GM12878 (cell line): ENCODE data around the gene NMNAT1. TPM values are rescaled to one million over a fixed set of nuclear protein-coding genes. Genes with fewer than 3 reads are reported as not detected.

ENCODE experiments used
- ATAC-seq: fragments of 200-7000 bp; cut with Tn5 transposase; 3 replicates; pipeline ENCODE4 v1.9.1; 2020; ENCODE audit warnings: mild to moderate bottlenecking, moderate library complexity
- BruUV-seq: library from RNA; stranded (reverse); fragments of 400-500 nt; replicated peaks from 2 replicates; lab custom pipeline; 2021; lab: Mats Ljungman, UMichigan
- CTCF ChIA-PET: fragments of 300-600 bp; sonication (Branson Sonifier 250); formaldehyde crosslinking; extraction: SDS; loops from one replicate; lab custom pipeline; 2021; ENCODE audit warnings: inconsistent platforms; lab: Yijun Ruan, JAX
- POLR2A ChIA-PET: fragments of 350-600 bp; formaldehyde crosslinking; extraction: SDS; loops from one replicate; lab custom pipeline; 2021; ENCODE audit warnings: inconsistent platforms; lab: Charles Lee
- RAD21 ChIA-PET: fragments of 300-600 bp; sonication (Branson Sonifier 250); formaldehyde crosslinking; loops from one replicate; lab custom pipeline; 2023; ENCODE audit warnings: antibody characterized with exemption; ENCODE audit not compliant: unreplicated experiment; lab: Charles Lee
- SMC1A ChIA-PET: fragments of 300-600 bp; sonication (Branson Sonifier 250); formaldehyde crosslinking; loops from one replicate; lab custom pipeline; 2023; ENCODE audit not compliant: unreplicated experiment, uncharacterized antibody; lab: Charles Lee
- DNase-seq: peaks from one replicate; pipeline ENCODE4 v3.0.0-alpha.2; 2011; ENCODE audit warnings: low read depth, low spot score
- FAIRE-seq: peaks from 3 replicates; lab custom pipeline; 2011; peaks lifted over from hg19 to GRCh38; lab: Jason Lieb, UNC
- H2AFZ ChIP-seq: 2 replicates; pipeline ENCODE4 v1.6.0; 2011; ENCODE audit warnings: low read depth, low read length, control low read depth; ENCODE audit not compliant: control insufficient read depth
- H3K27ac ChIP-seq: 2 replicates; pipeline ENCODE4 v1.5.1; 2011; ENCODE audit warnings: control low read depth; ENCODE audit not compliant: control insufficient read depth, insufficient read depth
- H3K27me3 ChIP-seq, 2 experiments: replicated peaks in 1 of 2; 2 replicates each; pipeline versions ENCODE4 v1.6.0 to v1.6.1; 2011; ENCODE audit warnings: low read length in 1 of 2; ENCODE audit not compliant: control insufficient read depth in 2 of 2, insufficient read depth in 2 of 2
- H3K36me3 ChIP-seq, 2 experiments: 2 replicates each; pipeline ENCODE4 v1.5.1; 2011; ENCODE audit warnings: low read length in 1 of 2; ENCODE audit not compliant: control insufficient read depth in 2 of 2, insufficient read depth in 2 of 2
- H3K4me1 ChIP-seq: 2 replicates; pipeline ENCODE4 v1.6.1; 2011; ENCODE audit warnings: mild to moderate bottlenecking, low read length, moderate library complexity, mixed read lengths; ENCODE audit not compliant: control insufficient read depth, insufficient read depth
- H3K4me2 ChIP-seq: 2 replicates; pipeline ENCODE4 v1.6.0; 2011; ENCODE audit warnings: control low read depth; ENCODE audit not compliant: control insufficient read depth, insufficient read depth
- H3K4me3 ChIP-seq: fragments of 200-600 bp; sonication (generic); 2 replicates; pipeline ENCODE4 v1.5.1; 2016
- H3K79me2 ChIP-seq: 2 replicates; pipeline ENCODE4 v1.6.0; 2011; ENCODE audit warnings: low read length; ENCODE audit not compliant: control insufficient read depth, insufficient read depth
- H3K9ac ChIP-seq: 2 replicates; pipeline ENCODE4 v1.8.0; 2011; ENCODE audit warnings: low read length, control low read depth, mixed read lengths; ENCODE audit not compliant: control insufficient read depth, insufficient read depth
- H3K9me3 ChIP-seq: replicated peaks from 3 replicates; pipeline ENCODE4 v1.5.1; 2011; ENCODE audit warnings: mild to moderate bottlenecking, low read length; ENCODE audit not compliant: control insufficient read depth, insufficient read depth
- H4K20me1 ChIP-seq: 2 replicates; pipeline ENCODE4 v1.6.0; 2011; ENCODE audit not compliant: control insufficient read depth, insufficient read depth
- BCLAF1 ChIP-seq: fragments of 450-650 bp; IDR thresholded peaks from 2 replicates; pipeline ENCODE4 v1.6.1; 2017; ENCODE audit warnings: antibody characterized with exemption, mild to moderate bottlenecking, moderate library complexity
- BMI1 ChIP-seq: fragments of 450-650 bp; IDR thresholded peaks from 2 replicates; pipeline ENCODE4 v1.6.1; 2016; ENCODE audit warnings: mild to moderate bottlenecking, moderate library complexity, borderline replicate concordance
- CHD2 ChIP-seq: IDR thresholded peaks from 2 replicates; pipeline ENCODE4 v1.6.1; 2011; ENCODE audit warnings: low read depth, low read length, improper control_type of control experiment, borderline replicate concordance
- CHD4 ChIP-seq: fragments of 200-600 bp; sonication (generic); IDR thresholded peaks from 2 replicates; pipeline ENCODE4 v1.6.1; 2016; ENCODE audit warnings: mild to moderate bottlenecking
- ESRRA ChIP-seq: IDR thresholded peaks from 2 replicates; pipeline ENCODE4 v1.6.1; 2012; ENCODE audit warnings: mild to moderate bottlenecking, low read length, improper control_type of control experiment
- ETV6 ChIP-seq, 2 experiments: fragments of 450-650 bp in 1 of 2; IDR thresholded peaks in 1 of 2; conservative IDR thresholded peaks in 1 of 2; 2 replicates each; pipeline ENCODE4 v1.6.1; 2014; ENCODE audit warnings: antibody characterized with exemption in 1 of 2, borderline replicate concordance in 1 of 2, low read depth in 1 of 2, mild to moderate bottlenecking in 1 of 2, moderate library complexity in 1 of 2
- HDGF ChIP-seq: fragments of 450-650 bp; IDR thresholded peaks from 2 replicates; pipeline ENCODE4 v1.6.1; 2016; ENCODE audit warnings: antibody characterized with exemption
- IKZF2 ChIP-seq, 2 experiments: fragments of 450-650 bp; IDR thresholded peaks; 2 replicates each; pipeline ENCODE4 v1.6.1; 2017; ENCODE audit warnings: mild to moderate bottlenecking in 2 of 2, moderate library complexity in 2 of 2
- KAT2A ChIP-seq: conservative IDR thresholded peaks from 2 replicates; pipeline ENCODE4 v1.6.1; 2011; ENCODE audit warnings: low read depth, low read length; ENCODE audit not compliant: control insufficient read depth
- KLF5 ChIP-seq: fragments of 450-650 bp; IDR thresholded peaks from 2 replicates; pipeline ENCODE4 v1.6.1; 2014; ENCODE audit warnings: mild to moderate bottlenecking; ENCODE audit not compliant: partially characterized antibody
- LARP7 ChIP-seq: fragments of 450-650 bp; IDR thresholded peaks from 2 replicates; pipeline ENCODE4 v1.6.1; 2017; ENCODE audit warnings: mild to moderate bottlenecking
- MYB ChIP-seq: fragments of 150-350 bp; IDR thresholded peaks from 2 replicates; pipeline ENCODE4 v1.6.1; 2014; ENCODE audit warnings: mild to moderate bottlenecking, low read depth, low read length, borderline replicate concordance
- PAX5 ChIP-seq: IDR thresholded peaks from 2 replicates; pipeline ENCODE4 v1.6.1; 2011; ENCODE audit warnings: low read depth, low read length, borderline replicate concordance
- RAD51 ChIP-seq: fragments of 450-650 bp; IDR thresholded peaks from 2 replicates; pipeline ENCODE4 v1.6.1; 2016; ENCODE audit warnings: moderate library complexity, mild to moderate bottlenecking, inconsistent platforms
- RB1 ChIP-seq: fragments of 450-650 bp; formaldehyde crosslinking; IDR thresholded peaks from 2 replicates; pipeline ENCODE4 v1.6.1; 2017; ENCODE audit warnings: mild to moderate bottlenecking, borderline replicate concordance
- RBBP5 ChIP-seq: fragments of 200-600 bp; sonication (generic); conservative IDR thresholded peaks from 2 replicates; pipeline ENCODE4 v1.6.1; 2016
- RELA ChIP-seq: fragments of 450-650 bp; IDR thresholded peaks from 2 replicates; pipeline ENCODE4 v1.8.0; 2014; ENCODE audit warnings: borderline replicate concordance; ENCODE audit not compliant: partially characterized antibody
- STAT1 ChIP-seq: fragments of 450-650 bp; conservative IDR thresholded peaks from 2 replicates; pipeline ENCODE4 v1.6.1; 2014; ENCODE audit warnings: antibody characterized with exemption, mild to moderate bottlenecking
- WRNIP1 ChIP-seq: IDR thresholded peaks from 2 replicates; pipeline ENCODE4 v1.6.1; 2011; ENCODE audit warnings: low read depth, low read length, improper control_type of control experiment, borderline replicate concordance
- ZNF274 ChIP-seq: IDR thresholded peaks from one replicate; pipeline ENCODE4 v1.8.0; 2011; ENCODE audit not compliant: insufficient read length, insufficient read depth
- WGBS: methylation state at CpG from one replicate; pipeline ENCODE4 v1.1.6; 2016; ENCODE audit warnings: low lambda C conversion rate; ENCODE audit not compliant: insufficient replicate concordance, insufficient coverage; ENCODE audit errors: missing lambda C conversion rate; 5-methylcytosine and 5-hydroxymethylcytosine counted together
- in situ Hi-C: fragments of 300-500 bp; cut with MboI; formaldehyde crosslinking; loops from 9 replicates; pipeline ENCODE4 v1.14.3; 2018; ENCODE audit warnings: mixed read lengths
- intact Hi-C: fragments of 100-400 bp; cut with micrococcal nuclease; formaldehyde crosslinking; loops from one replicate; pipeline ENCODE4 v1.14.2; 2022; ENCODE audit not compliant: unreplicated experiment
- polyA plus RNA-seq, 11 experiments: library from polyadenylated mRNA; depleted of rRNA in 4 of 11; unstranded in 6 of 11; stranded (reverse) in 5 of 11; fragments of >200 nt; fragmentation: Nextera tagmentation in 4 of 11; fragmentation: Illumina TruSeq in 1 of 11; extraction: Ambion mirVana in 4 of 11; extraction: Trizol in 1 of 11; gene quantifications; 1 replicate in 1 of 11; 2 replicates in 10 of 11; pipeline versions ENCODE4 v1.2.1 to v1.2.3, GENCODE V29; 2011 to 2016; ENCODE audit warnings: inconsistent platforms in 2 of 11, missing spikeins in 2 of 11, low read depth in 1 of 11
- total RNA-seq, 4 experiments: library from RNA; depleted of rRNA in 3 of 4; stranded (reverse); fragments of >200 nt in 3 of 4; fragmentation: Illumina TruSeq in 1 of 4; extraction: Trizol in 1 of 4; gene quantifications; 2 replicates each; pipeline versions ENCODE4 v1.2.1 to v1.2.3, GENCODE V29; 2013 to 2021
- TF ChIP-seq, protein P1 (sequence below): IDR thresholded peaks from 2 replicates; pipeline ENCODE4 v1.6.1; 2011; ENCODE audit warnings: borderline replicate concordance, low read depth, mild to moderate bottlenecking, moderate library complexity, low read length; ENCODE audit not compliant: insufficient read depth, poor library complexity, severe bottlenecking

Gene NMNAT1
- total and polyA plus RNA-seq, 10 of the 15 experiments (the other 5 are each of a cell fraction or from before 2014, with no cell fraction given), result 7.2 to 16.7 (median 11.7) TPM

GRCh38 chr1:9989773-9990172 is 46.5 kb downstream of the NMNAT1 start (continued):
- TF ChIP-seq BCLAF1, result no peak
- TF ChIP-seq, all 136 proteins: peak for 0

DNA sequence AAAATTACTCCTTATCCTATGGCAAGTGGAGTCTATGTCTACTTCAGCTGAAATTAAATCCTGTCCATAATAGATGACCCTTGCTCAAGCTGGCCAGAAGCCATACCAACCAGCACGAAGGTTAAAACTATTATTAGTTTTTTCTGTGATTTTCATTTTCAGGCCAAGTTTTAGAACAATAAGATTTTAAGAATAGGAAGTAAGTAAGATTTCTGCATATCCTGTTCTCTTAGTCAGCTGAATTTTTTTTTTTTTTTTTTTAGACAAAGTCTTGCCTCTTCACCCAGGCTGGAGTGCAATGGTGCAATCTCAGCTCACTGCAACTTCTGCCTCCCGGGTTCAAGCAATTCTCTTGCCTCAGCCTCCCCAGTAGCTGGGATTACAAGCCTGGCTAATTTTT is 47.7 kb downstream of the NMNAT1 start:
- Histone ChIP-seq H3K9ac (no peak overlapping the region), H3K27ac (no peak overlapping the region), H3K4me3 (no peak overlapping the region), H3K9me3 (no peaks in the 10 kb centered on the region), H4K20me1 (no peaks in the 10 kb centered on the region), H3K79me2 (no peaks in the 10 kb centered on the region), H2AFZ (no peak overlapping the region), H3K36me3 (no peaks in the 10 kb centered on the region), H3K27me3 (no peaks in the 10 kb centered on the region), H3K4me2 (no peak overlapping the region), H3K4me1 (no peaks in the 10 kb centered on the region)
- intact Hi-C loops, result no loop called here
- CTCF ChIA-PET, result interaction anchor here (0.6 kb wide), 1 partner anchor 288 kb away, joined by 3 read pairs; no protein-coding TSS in a partner anchor
- FAIRE-seq, result no peak
- ATAC-seq, result no peak
- no TSS peak for BruUV-seq
- POLR2A ChIA-PET, result interaction anchor here (0.7 kb wide), 1 partner anchor 75 kb away, joined by 3 read pairs; no protein-coding TSS in a partner anchor
- RAD21 ChIA-PET, result no interaction called here
- TF ChIP-seq, protein P1, sequence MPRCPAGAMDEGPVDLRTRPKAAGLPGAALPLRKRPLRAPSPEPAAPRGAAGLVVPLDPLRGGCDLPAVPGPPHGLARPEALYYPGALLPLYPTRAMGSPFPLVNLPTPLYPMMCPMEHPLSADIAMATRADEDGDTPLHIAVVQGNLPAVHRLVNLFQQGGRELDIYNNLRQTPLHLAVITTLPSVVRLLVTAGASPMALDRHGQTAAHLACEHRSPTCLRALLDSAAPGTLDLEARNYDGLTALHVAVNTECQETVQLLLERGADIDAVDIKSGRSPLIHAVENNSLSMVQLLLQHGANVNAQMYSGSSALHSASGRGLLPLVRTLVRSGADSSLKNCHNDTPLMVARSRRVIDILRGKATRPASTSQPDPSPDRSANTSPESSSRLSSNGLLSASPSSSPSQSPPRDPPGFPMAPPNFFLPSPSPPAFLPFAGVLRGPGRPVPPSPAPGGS, result no peak
- no peak for TF ChIP-seq ETV6 (conservative IDR thresholded peaks at IDR 0.05 in 1 of 2, IDR thresholded peaks at IDR 0.05 in 1 of 2; ENCODE audit: borderline replicate concordance in 1 of 2, low read depth in 1 of 2)
- no peak for TF ChIP-seq LARP7
- TF ChIP-seq STAT1, result no peak
- no peak for TF ChIP-seq CHD4
- no peak for TF ChIP-seq RBBP5
- TF ChIP-seq CHD2, result no peak
- TF ChIP-seq RB1, result no peak
- no peak for TF ChIP-seq BMI1
- TF ChIP-seq ESRRA, result no peak
- no peak for TF ChIP-seq RELA
- TF ChIP-seq HDGF, result no peak
- no peak for TF ChIP-seq KLF5
- TF ChIP-seq MYB, result no peak
- no peak for TF ChIP-seq WRNIP1
- TF ChIP-seq KAT2A, result no peak
- no peak for TF ChIP-seq ZNF274
- TF ChIP-seq RAD51, result no peak
- no peak for TF ChIP-seq IKZF2 (IDR thresholded peaks at IDR 0.05)
- no peak for TF ChIP-seq PAX5
- no peak for DNase-seq
- in situ Hi-C loops, result no loop called here
- 3% methylated on average over 2 of the region's 2 CpGs for WGBS
- SMC1A ChIA-PET, result interaction anchor here (0.6 kb wide), 1 partner anchor 44 kb away, joined by 4 read pairs; no protein-coding TSS in a partner anchor
